Cerebellar cortex (tissue), 1 donor: Measurements from ENCODE around the gene IRX5.

Experiments used
- DNase-seq: peaks from one replicate; pipeline ENCODE4 v3.0.0-alpha.2; 2015; ENCODE audit warnings: low spot score

Gene IRX5

GRCh38 chr16:54931120-54932014, 702 bp downstream of the IRX5 start:
- no peak for DNase-seq

- DNase-seq = no peak
These were observed 1.5 kb downstream of the IRX5 start for GRCh38 chr16:54932021-54932660.

GRCh38 chr16:54932737-54933254, 2.1 kb downstream of the IRX5 start:
- no peak for DNase-seq

GRCh38 chr16:54933281-54934011, 2.8 kb downstream of the IRX5 start:
- no peak for DNase-seq

- no peak for DNase-seq
These were observed 4.0 kb downstream of the IRX5 start for GRCh38 chr16:54934481-54935265.

- DNase-seq = no peak
These were observed 4.8 kb downstream of the IRX5 start for GRCh38 chr16:54935266-54935968.

- DNase-seq = no peak
These were observed 5.7 kb downstream of the IRX5 start for GRCh38 chr16:54936201-54936978.

GRCh38 chr16:54936979-54937670, 6.5 kb downstream of the IRX5 start:
- DNase-seq = no peak

- no peak for DNase-seq
These were observed 7.1 kb downstream of the IRX5 start for GRCh38 chr16:54937671-54938211.

- no peak for DNase-seq
These were observed 7.8 kb downstream of the IRX5 start for GRCh38 chr16:54938212-54939028.

- DNase-seq = no peak
These were observed 8.3 kb downstream of the IRX5 start for GRCh38 chr16:54939029-54939346.

- no peak for DNase-seq
These were observed 9.0 kb downstream of the IRX5 start for GRCh38 chr16:54939510-54940278.

GRCh38 chr16:54940279-54940604, 9.6 kb downstream of the IRX5 start:
- no peak for DNase-seq

GRCh38 chr16:54942353-54942943, 11.8 kb downstream of the IRX5 start:
- DNase-seq = no peak

GRCh38 chr16:54944002-54944401, 13.3 kb downstream of the IRX5 start:
- DNase-seq = no peak

- no peak for DNase-seq
These were observed 14.4 kb downstream of the IRX5 start for GRCh38 chr16:54945063-54945462.

- no peak for DNase-seq
These were observed 16.2 kb downstream of the IRX5 start for GRCh38 chr16:54946909-54947308.

- DNase-seq = no peak
These were observed 17.0 kb downstream of the IRX5 start for GRCh38 chr16:54947616-54948015.
